IPS-18c (cell line): ENCODE measurements around the gene IGSF3.
"Not testable (repeated sequence)": the region's sequence is repeated elsewhere in the genome, so short reads cannot be mapped to it uniquely, and the experiment has no call there.

ENCODE experiments used
- H3K4me3 ChIP-seq: 2 replicates; pipeline ENCODE4 v1.7.0; 2013; ENCODE audit warnings: low read depth, mild to moderate bottlenecking, low read length, moderate library complexity; ENCODE audit not compliant: insufficient read depth
- H3K9me3 ChIP-seq: one replicate; pipeline ENCODE4 v1.6.1; 2013; ENCODE audit warnings: mild to moderate bottlenecking, low read length, moderate library complexity; ENCODE audit not compliant: control insufficient read depth, insufficient read depth

Gene IGSF3

GRCh38 chr1:116622496-116622895 lies 45.0 kb downstream of the IGSF3 start:
- not testable (repeated sequence) for H3K4me3 ChIP-seq, H3K9me3 ChIP-seq

- not testable (repeated sequence) for H3K4me3 ChIP-seq, H3K9me3 ChIP-seq
These were observed 45.8 kb downstream of the IGSF3 start for GRCh38 chr1:116621756-116622155.

GRCh38 chr1:116620392-116620791 lies 47.1 kb downstream of the IGSF3 start:
- not testable (repeated sequence) for H3K9me3 ChIP-seq, H3K4me3 ChIP-seq

GRCh38 chr1:116619106-116619505 lies 48.4 kb downstream of the IGSF3 start:
- H3K4me3 ChIP-seq = not testable (repeated sequence)

GRCh38 chr1:116617808-116618207 lies 49.7 kb downstream of the IGSF3 start:
- not testable (repeated sequence) for H3K9me3 ChIP-seq, H3K4me3 ChIP-seq

More at GRCh38 chr1:116619106-116619505, 48.4 kb downstream of the IGSF3 start:
- not testable (repeated sequence) for H3K9me3 ChIP-seq

GRCh38 chr1:116613825-116614224 lies 53.7 kb downstream of the IGSF3 start:
- not testable (repeated sequence) for H3K4me3 ChIP-seq, H3K9me3 ChIP-seq

- H3K9me3 ChIP-seq, H3K4me3 ChIP-seq: not testable (repeated sequence)
These were observed 57.6 kb downstream of the IGSF3 start for GRCh38 chr1:116609801-116610371.

- not testable (repeated sequence) for H3K9me3 ChIP-seq, H3K4me3 ChIP-seq
These were observed 58.7 kb downstream of the IGSF3 start for GRCh38 chr1:116608841-116609240.

GRCh38 chr1:116608151-116608550 lies 59.4 kb downstream of the IGSF3 start:
- not testable (repeated sequence) for H3K4me3 ChIP-seq, H3K9me3 ChIP-seq

- not testable (repeated sequence) for H3K9me3 ChIP-seq, H3K4me3 ChIP-seq
These were observed 60.1 kb downstream of the IGSF3 start for GRCh38 chr1:116607463-116607862.

- not testable (repeated sequence) for H3K9me3 ChIP-seq, H3K4me3 ChIP-seq
These were observed 61.5 kb downstream of the IGSF3 start for GRCh38 chr1:116606067-116606466.

- no peak overlapping the region for H3K4me3 ChIP-seq
- H3K9me3 ChIP-seq = no peaks in the 10 kb centered on the region
These were observed 62.2 kb downstream of the IGSF3 start for GRCh38 chr1:116605315-116605714.

GRCh38 chr1:116604408-116604807 lies 63.1 kb downstream of the IGSF3 start:
- not testable (repeated sequence) for H3K4me3 ChIP-seq, H3K9me3 ChIP-seq

- not testable (repeated sequence) for H3K4me3 ChIP-seq, H3K9me3 ChIP-seq
These were observed 63.9 kb downstream of the IGSF3 start for GRCh38 chr1:116603646-116604045.

GRCh38 chr1:116599369-116599768 lies 68.2 kb downstream of the IGSF3 start:
- H3K9me3 ChIP-seq, H3K4me3 ChIP-seq: not testable (repeated sequence)

- not testable (repeated sequence) for H3K4me3 ChIP-seq, H3K9me3 ChIP-seq
These were observed 69.0 kb downstream of the IGSF3 start for GRCh38 chr1:116598420-116599036.

- H3K4me3 ChIP-seq = not testable (repeated sequence)
These were observed 70.1 kb downstream of the IGSF3 start for GRCh38 chr1:116597388-116597787.

GRCh38 chr1:116596742-116597307 lies 70.7 kb downstream of the IGSF3 start:
- H3K4me3 ChIP-seq, H3K9me3 ChIP-seq: not testable (repeated sequence)

More at GRCh38 chr1:116597388-116597787, 70.1 kb downstream of the IGSF3 start:
- not testable (repeated sequence) for H3K9me3 ChIP-seq
